OCI-LY1 (cell line): Measurements from ENCODE around the gene ETNK2.

Experiments used
- H2AFZ ChIP-seq: fragments of 200-600 bp; sonication (generic), shearing (Covaris generic); 2 replicates; pipeline ENCODE4 v1.6.0; 2014; ENCODE audit warnings: antibody characterized with exemption, mild to moderate bottlenecking, low read length
- H3F3A ChIP-seq: fragments of 200-600 bp; sonication (generic), shearing (Covaris generic); 2 replicates; pipeline ENCODE4 v1.6.0; 2014; ENCODE audit warnings: mild to moderate bottlenecking, antibody characterized with exemption, low read length, moderate library complexity; ENCODE audit not compliant: insufficient read depth
- H3K27ac ChIP-seq: fragments of 200-600 bp; sonication (generic); 2 replicates; pipeline ENCODE4 v1.5.1; 2014; ENCODE audit warnings: low read length, mixed run types, mild to moderate bottlenecking, low read depth; ENCODE audit not compliant: poor library complexity, severe bottlenecking
- H3K27me3 ChIP-seq: fragments of 200-600 bp; sonication (generic); 2 replicates; pipeline ENCODE4 v1.6.0; 2014; ENCODE audit warnings: antibody characterized with exemption, mild to moderate bottlenecking, low read length, moderate library complexity; ENCODE audit not compliant: insufficient read depth
- H3K36me3 ChIP-seq: fragments of 200-600 bp; sonication (generic); 2 replicates; pipeline ENCODE4 v1.6.1; 2014; ENCODE audit warnings: mild to moderate bottlenecking, antibody characterized with exemption, low read length, moderate library complexity, mixed read lengths; ENCODE audit not compliant: insufficient read depth
- H3K4me1 ChIP-seq: fragments of 200-600 bp; sonication (generic); 2 replicates; pipeline ENCODE4 v1.5.1; 2014; ENCODE audit warnings: mild to moderate bottlenecking, low read length, moderate library complexity; ENCODE audit not compliant: insufficient read depth, severe bottlenecking
- H3K4me2 ChIP-seq: fragments of 200-600 bp; sonication (generic), shearing (Covaris generic); 2 replicates; pipeline ENCODE4 v1.6.1; 2014; ENCODE audit warnings: low read length
- H3K4me3 ChIP-seq: fragments of 200-600 bp; sonication (generic); 2 replicates; pipeline ENCODE4 v1.5.1; 2014; ENCODE audit warnings: low read length, low read depth, mild to moderate bottlenecking, mixed read lengths; ENCODE audit not compliant: poor library complexity, severe bottlenecking
- H3K79me2 ChIP-seq: fragments of 200-600 bp; shearing (Covaris generic); 2 replicates; pipeline ENCODE4 v1.6.1; 2016; ENCODE audit warnings: mixed run types, low read length, mixed read lengths; ENCODE audit not compliant: insufficient read depth
- H3K9ac ChIP-seq: fragments of 200-600 bp; sonication (generic), shearing (Covaris generic); 2 replicates; pipeline ENCODE4 v1.6.1; 2014; ENCODE audit warnings: mild to moderate bottlenecking, low read length, mixed read lengths
- H3K9me2 ChIP-seq: fragments of 200-600 bp; sonication (generic), shearing (Covaris generic); 2 replicates; pipeline ENCODE4 v1.6.1; 2014; ENCODE audit warnings: low read depth, mild to moderate bottlenecking, low read length, mixed read lengths
- H3K9me3 ChIP-seq: fragments of 200-600 bp; shearing (Covaris generic); 2 replicates; pipeline ENCODE4 v1.6.1; 2014; ENCODE audit warnings: low read length, mixed read lengths
- H4K20me1 ChIP-seq: fragments of 200-600 bp; sonication (generic), shearing (Covaris generic); 2 replicates; pipeline ENCODE4 v1.6.0; 2016; ENCODE audit warnings: mild to moderate bottlenecking, low read length; ENCODE audit not compliant: insufficient read depth
- EZH2 ChIP-seq: fragments of 200-600 bp; sonication (generic), shearing (Covaris generic); IDR thresholded peaks from 2 replicates; pipeline ENCODE4 v1.8.0; 2017; ENCODE audit warnings: borderline replicate concordance, mixed run types, mild to moderate bottlenecking, antibody characterized with exemption, low read length, moderate library complexity, mixed read lengths
- TF ChIP-seq, protein P1 (sequence below): fragments of 200-600 bp; sonication (generic), shearing (Covaris generic); IDR thresholded peaks from 2 replicates; pipeline ENCODE4 v1.5.1; 2017; ENCODE audit warnings: mild to moderate bottlenecking, antibody characterized with exemption, low read length, moderate library complexity, mixed read lengths

Gene ETNK2

DNA sequence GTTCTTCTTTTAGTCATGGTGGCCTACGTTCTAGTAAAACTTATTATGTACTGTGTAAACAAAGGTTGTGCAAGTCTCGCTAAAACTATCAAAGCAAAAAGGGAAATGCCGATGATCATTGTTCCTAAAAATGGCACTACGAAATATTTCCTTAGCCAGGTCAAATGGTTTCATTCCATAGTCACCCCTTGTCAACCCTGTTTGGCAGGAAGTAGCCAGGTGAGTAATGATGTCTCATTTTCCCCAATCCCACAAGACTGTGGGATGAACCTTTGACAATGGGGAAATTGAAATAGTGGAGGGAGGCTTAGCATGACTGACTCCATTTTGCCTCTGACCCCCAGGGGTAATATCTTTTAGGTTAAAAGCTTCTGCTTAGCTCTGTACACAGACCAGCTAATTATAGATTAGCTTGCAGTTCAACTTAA, 19.9 kb upstream of the ETNK2 start:
- Histone ChIP-seq H3K4me3 (no peak overlapping the region), H3K9me2 (no peaks in the 10 kb centered on the region), H3K27ac (no peak overlapping the region), H3K9ac (no peak overlapping the region), H2AFZ (no peak overlapping the region), H3K4me2 (no peak overlapping the region), H3F3A (no peaks in the 10 kb centered on the region), H3K4me1 (no peaks in the 10 kb centered on the region), H3K9me3 (peaks cover 22% of the 10 kb centered on the region), H4K20me1 (no peaks in the 10 kb centered on the region), H3K36me3 (no peaks in the 10 kb centered on the region), H3K27me3 (no peaks in the 10 kb centered on the region), H3K79me2 (no peaks in the 10 kb centered on the region)
- TF ChIP-seq, protein P1, sequence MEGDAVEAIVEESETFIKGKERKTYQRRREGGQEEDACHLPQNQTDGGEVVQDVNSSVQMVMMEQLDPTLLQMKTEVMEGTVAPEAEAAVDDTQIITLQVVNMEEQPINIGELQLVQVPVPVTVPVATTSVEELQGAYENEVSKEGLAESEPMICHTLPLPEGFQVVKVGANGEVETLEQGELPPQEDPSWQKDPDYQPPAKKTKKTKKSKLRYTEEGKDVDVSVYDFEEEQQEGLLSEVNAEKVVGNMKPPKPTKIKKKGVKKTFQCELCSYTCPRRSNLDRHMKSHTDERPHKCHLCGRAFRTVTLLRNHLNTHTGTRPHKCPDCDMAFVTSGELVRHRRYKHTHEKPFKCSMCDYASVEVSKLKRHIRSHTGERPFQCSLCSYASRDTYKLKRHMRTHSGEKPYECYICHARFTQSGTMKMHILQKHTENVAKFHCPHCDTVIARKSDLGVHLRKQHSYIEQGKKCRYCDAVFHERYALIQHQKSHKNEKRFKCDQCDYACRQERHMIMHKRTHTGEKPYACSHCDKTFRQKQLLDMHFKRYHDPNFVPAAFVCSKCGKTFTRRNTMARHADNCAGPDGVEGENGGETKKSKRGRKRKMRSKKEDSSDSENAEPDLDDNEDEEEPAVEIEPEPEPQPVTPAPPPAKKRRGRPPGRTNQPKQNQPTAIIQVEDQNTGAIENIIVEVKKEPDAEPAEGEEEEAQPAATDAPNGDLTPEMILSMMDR = no peak
- TF ChIP-seq EZH2 = no peak

DNA sequence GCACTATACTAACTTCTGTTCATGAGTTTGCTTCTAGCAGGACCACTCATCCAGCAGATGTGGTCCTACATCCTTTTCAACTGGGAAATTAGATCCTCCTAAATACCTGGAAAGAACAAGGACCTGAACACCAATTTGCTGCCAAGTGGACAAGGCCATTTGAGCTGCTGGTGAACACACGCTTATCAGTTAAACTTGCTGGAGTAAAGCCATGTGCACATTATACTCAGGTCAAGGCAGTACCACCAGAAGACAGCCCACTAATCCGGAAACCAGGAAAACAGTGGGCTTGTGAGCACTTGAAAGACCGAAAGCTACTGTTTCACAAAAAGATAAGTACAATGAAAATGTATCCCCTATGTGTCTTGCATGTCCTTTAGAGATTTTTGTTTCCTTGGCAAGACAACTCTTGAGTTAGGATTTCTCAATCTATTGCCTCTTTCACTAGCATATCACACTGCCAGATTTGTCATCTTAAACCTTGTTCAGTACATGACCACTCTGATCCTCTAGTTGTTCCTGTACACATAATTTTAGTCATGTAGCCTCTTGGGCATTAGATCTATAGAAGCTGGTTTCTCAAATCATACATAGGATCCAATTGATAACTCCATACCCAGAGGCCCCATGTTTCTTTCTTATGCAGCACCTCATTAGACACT, 18.8 kb upstream of the ETNK2 start:
- Histone ChIP-seq H3K4me2 (no peak overlapping the region), H3K9me2 (no peaks in the 10 kb centered on the region), H3K9me3 (peaks cover 22% of the 10 kb centered on the region), H2AFZ (no peak overlapping the region), H3K36me3 (no peaks in the 10 kb centered on the region), H3K27me3 (no peaks in the 10 kb centered on the region), H4K20me1 (no peaks in the 10 kb centered on the region), H3K9ac (no peak overlapping the region), H3F3A (no peaks in the 10 kb centered on the region), H3K27ac (no peak overlapping the region), H3K4me1 (no peaks in the 10 kb centered on the region), H3K79me2 (no peaks in the 10 kb centered on the region), H3K4me3 (no peak overlapping the region)
- no peak for TF ChIP-seq EZH2
- TF ChIP-seq, protein P1 = no peak

DNA sequence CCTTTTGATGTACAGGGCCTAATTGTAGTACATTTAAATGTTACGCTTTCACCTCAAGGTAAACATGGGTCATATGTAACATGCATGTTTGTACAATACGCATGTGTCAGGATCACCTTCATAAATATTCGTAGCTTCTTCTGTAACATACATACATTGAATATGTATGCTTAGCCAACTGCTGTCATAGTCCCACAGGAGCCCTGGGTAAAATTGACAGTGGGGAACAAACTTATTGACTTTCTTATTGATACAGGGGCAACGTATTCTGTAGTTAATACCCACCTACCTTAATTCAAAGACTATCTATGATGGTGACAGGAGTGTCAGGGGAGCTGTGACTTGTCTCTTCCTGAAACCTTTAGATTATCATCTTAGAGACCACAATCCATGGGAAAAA, 18.0 kb upstream of the ETNK2 start:
- Histone ChIP-seq H3K9me3 (peaks cover 22% of the 10 kb centered on the region), H3K79me2 (no peaks in the 10 kb centered on the region), H4K20me1 (no peaks in the 10 kb centered on the region), H3K4me2 (no peak overlapping the region), H3K4me3 (no peak overlapping the region), H3K9ac (no peak overlapping the region), H3K27ac (no peak overlapping the region), H3F3A (no peaks in the 10 kb centered on the region), H3K36me3 (no peaks in the 10 kb centered on the region), H3K4me1 (no peaks in the 10 kb centered on the region), H2AFZ (no peak overlapping the region), H3K9me2 (no peaks in the 10 kb centered on the region), H3K27me3 (no peaks in the 10 kb centered on the region)
- TF ChIP-seq EZH2 = no peak
- TF ChIP-seq, protein P1 = no peak
